NCI-H1417 treated with DMSO at 0.1 percent for 48 hours (cell line): ENCODE data around the gene AHNAK2.
"Not testable (repeated sequence)": the region's sequence is repeated elsewhere in the genome, so short reads cannot be mapped to it uniquely, and the experiment has no call there.

Experiments
- DNase-seq: peaks from one replicate; lab custom pipeline; 2025; lab: John Stamatoyannopoulos, UW

AHNAK2 gene

GRCh38 chr14:104977681-104978653 lies at the start of gene AHNAK2:
Gene AHNAK2 (minus strand): TSS chr14:104978374. CDS start chr14:104978237, 137 bp downstream.
- no peak for DNase-seq

- DNase-seq: not testable (repeated sequence)
Measured at GRCh38 chr14:105027718-105028117, 49.5 kb upstream of the AHNAK2 start.

DNA sequence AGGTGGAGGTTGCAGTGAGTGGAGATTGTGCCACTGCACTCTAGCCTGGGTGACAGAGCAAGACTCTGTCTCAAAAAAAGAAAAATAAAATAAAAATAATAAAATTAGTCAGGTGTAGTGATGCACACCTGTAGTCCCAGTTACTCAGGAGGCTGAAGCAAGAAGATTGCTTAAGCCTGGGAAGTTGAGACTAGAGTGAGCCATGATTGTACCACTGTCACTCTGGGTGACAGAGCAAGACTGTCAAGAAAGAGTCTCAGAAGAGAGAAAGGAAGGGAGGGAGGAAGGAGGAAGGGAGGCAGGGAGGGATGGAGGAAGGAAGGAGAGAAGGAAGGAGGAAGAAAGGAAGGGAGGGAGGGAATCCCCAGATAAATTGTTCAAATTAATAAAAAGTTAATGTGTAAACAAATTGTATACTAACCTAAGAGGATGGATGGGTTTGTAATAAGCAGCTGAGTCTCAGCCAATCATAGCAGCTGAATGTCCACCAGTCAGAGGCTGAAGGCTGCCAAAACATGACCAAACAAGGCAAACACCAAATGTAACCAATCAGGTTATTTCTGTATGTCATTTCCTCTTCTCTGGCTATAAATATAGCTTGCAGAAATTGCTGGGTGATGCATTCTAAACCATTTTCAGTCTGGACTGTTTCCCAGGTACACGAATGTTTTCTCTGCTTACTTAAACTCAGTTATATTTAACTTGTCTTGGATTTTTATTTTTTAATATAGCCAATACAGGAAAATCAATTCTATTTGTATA lies 48.8 kb upstream of the AHNAK2 start:
- DNase-seq: no peak

DNA sequence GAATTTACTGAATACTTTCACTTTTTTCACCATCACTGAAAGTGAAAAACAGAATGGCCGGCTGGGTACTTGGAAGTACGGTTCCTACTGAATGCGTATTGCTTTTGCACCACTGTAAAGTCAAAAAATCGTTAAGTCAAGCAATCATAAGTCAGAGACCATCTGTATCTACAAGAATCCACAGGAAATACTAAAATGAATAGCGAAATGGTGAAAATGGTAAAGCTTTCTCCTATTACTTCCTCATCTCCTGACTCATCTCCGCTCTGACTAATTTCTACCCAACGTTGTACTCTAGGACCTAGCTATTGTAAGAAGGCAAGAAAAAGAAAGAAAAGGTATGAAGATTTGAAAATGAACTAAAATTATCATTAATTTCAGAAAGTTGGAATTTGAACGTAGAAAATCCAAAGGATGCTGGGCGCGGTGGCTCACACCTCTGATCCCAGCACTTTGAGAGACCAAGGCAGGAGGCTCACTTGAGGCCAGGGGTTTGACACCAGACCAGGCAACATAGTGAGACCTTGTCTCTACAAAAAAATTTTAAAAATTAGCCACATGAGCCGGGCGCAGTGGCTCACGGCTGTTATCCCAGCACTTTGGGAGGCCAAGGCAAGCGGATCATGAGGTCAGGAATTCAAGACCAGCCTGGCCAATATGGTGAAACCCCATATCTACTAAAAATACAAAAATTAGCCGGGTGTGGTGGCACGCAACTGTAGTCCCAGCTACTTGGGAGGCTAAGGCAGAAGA lies 48.0 kb upstream of the AHNAK2 start:
- DNase-seq: no peak

GRCh38 chr14:105025429-105025828 lies 47.3 kb upstream of the AHNAK2 start:
- DNase-seq: no peak

- DNase-seq: no peak
Measured at GRCh38 chr14:105023791-105024480, 45.8 kb upstream of the AHNAK2 start.

DNA sequence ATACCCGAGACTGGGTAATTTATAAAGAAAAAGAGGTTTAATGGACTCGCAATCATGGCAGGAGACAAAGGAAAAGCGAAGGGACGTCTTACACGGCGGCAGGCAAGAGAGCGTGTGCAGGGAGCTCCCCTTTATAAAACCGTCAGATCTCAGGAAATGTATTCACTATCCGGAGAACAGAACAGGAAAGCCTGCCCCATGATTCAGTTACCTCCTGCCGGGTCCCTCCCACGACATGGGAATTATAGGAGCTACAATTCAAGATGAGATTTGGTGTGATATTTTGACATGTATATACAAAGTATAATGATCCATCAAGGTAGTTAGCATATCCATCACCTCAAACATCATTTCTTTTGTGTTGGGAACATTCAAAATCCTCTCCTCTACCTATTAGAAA lies 45.0 kb upstream of the AHNAK2 start:
- no peak for DNase-seq

- DNase-seq: no peak
Measured at GRCh38 chr14:105022276-105022670, 44.1 kb upstream of the AHNAK2 start.

- peak; percentile 32 for DNase-seq
Measured at GRCh38 chr14:105021656-105022275, 43.6 kb upstream of the AHNAK2 start.

- peak; percentile 83 for DNase-seq
Measured at GRCh38 chr14:105020815-105021655, 42.9 kb upstream of the AHNAK2 start, which contains the start of gene CDCA4. Gene CDCA4 (minus strand): TSS chr14:105021083. CDS start chr14:105011929, 9,154 bp downstream.

GRCh38 chr14:105019861-105020814 lies 42.0 kb upstream of the AHNAK2 start:
- DNase-seq: no peak

GRCh38 chr14:105018414-105018813 lies 40.2 kb upstream of the AHNAK2 start:
- DNase-seq: no peak

DNA sequence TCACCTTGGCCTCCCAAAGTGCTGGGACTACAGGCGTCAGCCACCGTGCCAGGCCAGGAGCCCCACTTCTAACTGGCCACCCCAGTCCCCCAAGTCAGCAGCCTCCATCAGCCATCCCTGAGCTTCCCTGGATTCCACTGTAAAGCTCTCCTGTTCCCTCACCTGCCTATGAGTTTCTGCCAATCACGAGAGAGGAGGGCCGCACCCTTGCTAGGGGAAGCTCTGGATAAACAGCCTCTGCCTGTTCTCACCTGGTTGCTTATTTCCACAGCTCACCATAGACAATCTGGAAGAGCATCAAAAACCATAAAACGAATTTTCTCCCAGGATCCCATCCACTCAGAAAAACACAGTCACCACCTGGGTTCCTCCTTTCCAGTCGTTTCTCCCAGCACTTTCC lies 37.7 kb upstream of the AHNAK2 start:
- no peak for DNase-seq

DNA sequence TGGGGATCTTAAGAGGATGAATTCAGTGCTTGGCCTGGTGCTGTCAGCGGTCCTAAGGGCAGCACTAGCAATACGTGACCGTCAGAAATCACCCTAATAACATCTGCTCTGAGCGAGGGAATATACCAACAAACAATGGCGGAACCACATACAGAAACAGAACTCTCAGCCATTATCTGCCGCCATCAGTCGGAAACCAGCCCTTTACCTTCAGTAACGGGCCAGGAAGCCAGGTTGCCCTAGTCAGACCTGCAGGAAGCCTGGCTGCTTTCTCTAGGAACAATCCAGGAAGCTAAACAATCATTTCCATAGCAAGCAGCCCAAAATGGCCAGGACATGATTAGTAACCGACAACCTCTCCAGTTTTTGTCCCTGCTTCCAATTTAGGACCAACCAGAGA lies 37.1 kb upstream of the AHNAK2 start:
- no peak for DNase-seq

GRCh38 chr14:105014631-105015030 lies 36.5 kb upstream of the AHNAK2 start:
- no peak for DNase-seq

- no peak for DNase-seq
Measured at GRCh38 chr14:105014032-105014431, 35.9 kb upstream of the AHNAK2 start.

DNA sequence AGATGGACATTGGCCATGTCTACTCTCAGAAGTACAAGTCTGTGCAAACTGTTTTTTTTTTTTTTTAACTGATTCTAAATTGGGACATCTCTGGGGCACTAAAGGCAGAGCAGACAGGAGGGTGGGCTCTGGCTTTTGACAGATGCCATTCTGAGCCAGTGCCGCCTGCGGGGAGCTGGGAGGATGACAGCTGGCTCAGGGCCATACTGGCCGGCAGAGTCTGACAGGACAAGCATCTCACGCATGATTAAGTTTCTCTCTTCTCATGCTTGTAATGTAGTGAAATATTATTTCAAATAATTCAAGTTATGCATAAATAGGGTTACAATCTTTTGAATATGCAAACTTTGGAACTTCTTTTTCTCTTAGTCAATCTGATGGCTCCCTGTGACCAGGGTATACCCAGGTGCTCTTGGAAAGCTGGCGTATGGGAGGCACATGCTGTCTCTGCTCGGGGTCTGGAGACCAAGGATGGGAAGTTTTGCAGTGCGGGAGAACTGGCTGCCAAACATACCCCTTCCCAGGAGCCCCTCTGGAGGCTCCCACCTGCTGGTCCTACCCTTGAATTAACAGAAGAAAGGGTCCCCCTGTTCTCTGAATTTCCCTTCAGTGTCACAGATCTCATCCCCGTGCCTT lies 35.1 kb upstream of the AHNAK2 start:
- DNase-seq: no peak
